HG02870 (cell line): ENCODE measurements around the gene LRRC4B.
"Not testable (repeated sequence)": the region's sequence is repeated elsewhere in the genome, so short reads cannot be mapped to it uniquely, and the experiment has no call there.

Experiments
- ATAC-seq: cut with Tn5 transposase; IDR thresholded peaks from one replicate; pipeline ENCODE4 v1.9.1; 2021; ENCODE audit warnings: mild to moderate bottlenecking, moderate library complexity; ENCODE audit not compliant: unreplicated experiment

LRRC4B gene

GRCh38 chr19:50567882-50568727 lies at the start of gene LRRC4B:
TSS of gene LRRC4B (minus strand) at chr19:50568435. CDS start at chr19:50548838, 19,597 bp downstream.
- no peak for ATAC-seq

- not testable (repeated sequence) for ATAC-seq
Observed at GRCh38 chr19:50612504-50613404, 44.5 kb upstream of the LRRC4B start.

GRCh38 chr19:50607874-50608785 lies 39.9 kb upstream of the LRRC4B start:
- no peak for ATAC-seq

- no peak for ATAC-seq
Observed at GRCh38 chr19:50607388-50607787, 39.2 kb upstream of the LRRC4B start.

- ATAC-seq: not testable (repeated sequence)
Observed at GRCh38 chr19:50606059-50606836, 38.0 kb upstream of the LRRC4B start.

- ATAC-seq: not testable (repeated sequence)
Observed at GRCh38 chr19:50604264-50605073, 36.2 kb upstream of the LRRC4B start.

- ATAC-seq: no peak
Observed at GRCh38 chr19:50602935-50603334, 34.7 kb upstream of the LRRC4B start.

GRCh38 chr19:50602496-50602895 lies 34.3 kb upstream of the LRRC4B start:
- no peak for ATAC-seq

GRCh38 chr19:50602089-50602422 lies 33.8 kb upstream of the LRRC4B start:
- no peak for ATAC-seq

- no peak for ATAC-seq
Observed at GRCh38 chr19:50601407-50602088, 33.3 kb upstream of the LRRC4B start.

- no peak for ATAC-seq
Observed at GRCh38 chr19:50599427-50599826, 31.2 kb upstream of the LRRC4B start.

GRCh38 chr19:50590191-50590590 lies 22.0 kb upstream of the LRRC4B start:
- no peak for ATAC-seq

- ATAC-seq: not testable (repeated sequence)
Observed at GRCh38 chr19:50581795-50582660, 13.8 kb upstream of the LRRC4B start.

GRCh38 chr19:50580970-50581634 lies 12.9 kb upstream of the LRRC4B start:
- ATAC-seq: no peak

- no peak for ATAC-seq
Observed at GRCh38 chr19:50580240-50580639, 12.0 kb upstream of the LRRC4B start.

- not testable (repeated sequence) for ATAC-seq
Observed at GRCh38 chr19:50576769-50577168, 8.5 kb upstream of the LRRC4B start.
